Transverse colon (tissue), 4 donors: Measurements from ENCODE around the gene LRFN4.

Source experiments
- CTCF ChIP-seq, 5 experiments: fragments of 200-600 bp in 3 of 5; fragments of 450-650 bp in 2 of 5; sonication (generic) in 3 of 5; IDR thresholded peaks; 1 replicate in 2 of 5; 2 replicates in 3 of 5; pipeline ENCODE4 v1.5.1; 2016 to 2017; ENCODE audit warnings: antibody characterized with exemption in 5 of 5, inconsistent platforms in 3 of 5, mild to moderate bottlenecking in 2 of 5, moderate library complexity in 1 of 5
- POLR2AphosphoS5 ChIP-seq, 3 donors: sonication (generic); formaldehyde crosslinking; IDR thresholded peaks; one replicate each; pipeline ENCODE4 v1.6.1; 2016; ENCODE audit warnings: antibody characterized with exemption in 3 of 3

GRCh38 chr11:66894141-66894540 lies 37.3 kb downstream of the LRFN4 start:
- no peak for TF ChIP-seq CTCF (IDR thresholded peaks at IDR 0.05)
- TF ChIP-seq POLR2AphosphoS5 (IDR thresholded peaks at IDR 0.05), result no peak
